OCI-LY1 (cell line): Measurements from ENCODE around the gene CACNA2D4.

Experiments used
- H2AFZ ChIP-seq: fragments of 200-600 bp; sonication (generic), shearing (Covaris generic); 2 replicates; pipeline ENCODE4 v1.6.0; 2014; ENCODE audit warnings: antibody characterized with exemption, mild to moderate bottlenecking, low read length
- H3F3A ChIP-seq: fragments of 200-600 bp; sonication (generic), shearing (Covaris generic); 2 replicates; pipeline ENCODE4 v1.6.0; 2014; ENCODE audit warnings: mild to moderate bottlenecking, antibody characterized with exemption, low read length, moderate library complexity; ENCODE audit not compliant: insufficient read depth
- H3K27ac ChIP-seq: fragments of 200-600 bp; sonication (generic); 2 replicates; pipeline ENCODE4 v1.5.1; 2014; ENCODE audit warnings: low read length, mixed run types, mild to moderate bottlenecking, low read depth; ENCODE audit not compliant: poor library complexity, severe bottlenecking
- H3K27me3 ChIP-seq: fragments of 200-600 bp; sonication (generic); 2 replicates; pipeline ENCODE4 v1.6.0; 2014; ENCODE audit warnings: antibody characterized with exemption, mild to moderate bottlenecking, low read length, moderate library complexity; ENCODE audit not compliant: insufficient read depth
- H3K36me3 ChIP-seq: fragments of 200-600 bp; sonication (generic); 2 replicates; pipeline ENCODE4 v1.6.1; 2014; ENCODE audit warnings: mild to moderate bottlenecking, antibody characterized with exemption, low read length, moderate library complexity, mixed read lengths; ENCODE audit not compliant: insufficient read depth
- H3K4me1 ChIP-seq: fragments of 200-600 bp; sonication (generic); 2 replicates; pipeline ENCODE4 v1.5.1; 2014; ENCODE audit warnings: mild to moderate bottlenecking, low read length, moderate library complexity; ENCODE audit not compliant: insufficient read depth, severe bottlenecking
- H3K4me2 ChIP-seq: fragments of 200-600 bp; sonication (generic), shearing (Covaris generic); 2 replicates; pipeline ENCODE4 v1.6.1; 2014; ENCODE audit warnings: low read length
- H3K4me3 ChIP-seq: fragments of 200-600 bp; sonication (generic); 2 replicates; pipeline ENCODE4 v1.5.1; 2014; ENCODE audit warnings: low read length, low read depth, mild to moderate bottlenecking, mixed read lengths; ENCODE audit not compliant: poor library complexity, severe bottlenecking
- H3K79me2 ChIP-seq: fragments of 200-600 bp; shearing (Covaris generic); 2 replicates; pipeline ENCODE4 v1.6.1; 2016; ENCODE audit warnings: mixed run types, low read length, mixed read lengths; ENCODE audit not compliant: insufficient read depth
- H3K9ac ChIP-seq: fragments of 200-600 bp; sonication (generic), shearing (Covaris generic); 2 replicates; pipeline ENCODE4 v1.6.1; 2014; ENCODE audit warnings: mild to moderate bottlenecking, low read length, mixed read lengths
- H3K9me2 ChIP-seq: fragments of 200-600 bp; sonication (generic), shearing (Covaris generic); 2 replicates; pipeline ENCODE4 v1.6.1; 2014; ENCODE audit warnings: low read depth, mild to moderate bottlenecking, low read length, mixed read lengths
- H3K9me3 ChIP-seq: fragments of 200-600 bp; shearing (Covaris generic); 2 replicates; pipeline ENCODE4 v1.6.1; 2014; ENCODE audit warnings: low read length, mixed read lengths
- H4K20me1 ChIP-seq: fragments of 200-600 bp; sonication (generic), shearing (Covaris generic); 2 replicates; pipeline ENCODE4 v1.6.0; 2016; ENCODE audit warnings: mild to moderate bottlenecking, low read length; ENCODE audit not compliant: insufficient read depth
- CTCF ChIP-seq: fragments of 200-600 bp; sonication (generic), shearing (Covaris generic); IDR thresholded peaks from 2 replicates; pipeline ENCODE4 v1.5.1; 2017; ENCODE audit warnings: mild to moderate bottlenecking, antibody characterized with exemption, low read length, moderate library complexity, mixed read lengths
- EZH2 ChIP-seq: fragments of 200-600 bp; sonication (generic), shearing (Covaris generic); IDR thresholded peaks from 2 replicates; pipeline ENCODE4 v1.8.0; 2017; ENCODE audit warnings: borderline replicate concordance, mixed run types, mild to moderate bottlenecking, antibody characterized with exemption, low read length, moderate library complexity, mixed read lengths

Gene CACNA2D4

GRCh38 chr12:1838205-1838993 is 80.1 kb downstream of the CACNA2D4 start:
- no peak overlapping the region for H2AFZ ChIP-seq
- no peaks in the 10 kb centered on the region for H3K9me3 ChIP-seq
- no peak overlapping the region for H3K4me2 ChIP-seq
- H3K4me1 ChIP-seq, result no peaks in the 10 kb centered on the region
- H3K4me3 ChIP-seq, result no peak overlapping the region
- H3K9me2 ChIP-seq, result no peaks in the 10 kb centered on the region
- H3K27me3 ChIP-seq, result peaks cover 2% of the 10 kb centered on the region; the same call in 1 of the 2 replicates
- no peaks in the 10 kb centered on the region for H3F3A ChIP-seq
- no peak overlapping the region for H3K9ac ChIP-seq
- H4K20me1 ChIP-seq, result no peaks in the 10 kb centered on the region
- TF ChIP-seq CTCF (no peak), EZH2 (no peak)
- no peaks in the 10 kb centered on the region for H3K79me2 ChIP-seq
- H3K27ac ChIP-seq, result no peak overlapping the region
- H3K36me3 ChIP-seq, result no peaks in the 10 kb centered on the region

DNA sequence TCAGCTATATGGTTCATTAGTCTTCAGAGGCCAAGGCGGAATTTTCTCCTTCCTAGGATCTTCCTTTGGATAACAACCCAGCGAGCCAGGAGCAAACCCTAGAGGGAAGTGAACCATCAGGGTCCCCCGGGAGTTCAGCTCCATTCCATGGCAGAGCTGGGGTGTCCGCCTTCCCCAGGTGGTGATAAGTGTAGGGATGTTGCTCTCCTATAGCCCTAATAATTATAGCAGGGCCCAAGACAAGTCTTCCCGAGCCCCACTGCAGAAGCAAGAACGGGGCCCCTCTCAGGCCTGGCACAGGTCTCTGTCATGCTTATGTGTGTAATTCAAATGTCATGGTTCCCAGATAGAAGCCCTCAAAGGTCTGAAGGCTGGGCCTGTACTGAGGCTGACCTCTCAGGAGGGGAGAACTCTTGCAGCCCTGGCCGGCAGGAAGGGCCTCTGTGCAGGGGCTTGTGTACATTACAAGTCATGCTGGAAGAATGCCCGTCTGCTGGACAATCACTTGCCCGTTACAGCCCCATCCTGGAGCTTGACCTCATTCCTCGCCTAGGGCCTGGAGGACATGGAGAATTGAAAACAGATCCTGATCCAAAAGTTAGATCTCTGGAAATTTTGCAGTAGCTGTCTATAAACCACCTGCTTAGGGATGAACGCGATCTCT is 80.8 kb downstream of the CACNA2D4 start:
- Histone ChIP-seq H3K4me3 (no peak overlapping the region), H3F3A (no peaks in the 10 kb centered on the region), H3K79me2 (no peaks in the 10 kb centered on the region), H3K27me3 (peaks cover 2% of the 10 kb centered on the region; the same call in 1 of the 2 replicates), H3K9me2 (no peaks in the 10 kb centered on the region), H3K4me1 (no peaks in the 10 kb centered on the region), H2AFZ (no peak overlapping the region), H4K20me1 (no peaks in the 10 kb centered on the region), H3K27ac (no peak overlapping the region), H3K4me2 (no peak overlapping the region), H3K36me3 (no peaks in the 10 kb centered on the region), H3K9ac (no peak overlapping the region), H3K9me3 (no peaks in the 10 kb centered on the region)
- TF ChIP-seq EZH2 (no peak), CTCF (no peak)

DNA sequence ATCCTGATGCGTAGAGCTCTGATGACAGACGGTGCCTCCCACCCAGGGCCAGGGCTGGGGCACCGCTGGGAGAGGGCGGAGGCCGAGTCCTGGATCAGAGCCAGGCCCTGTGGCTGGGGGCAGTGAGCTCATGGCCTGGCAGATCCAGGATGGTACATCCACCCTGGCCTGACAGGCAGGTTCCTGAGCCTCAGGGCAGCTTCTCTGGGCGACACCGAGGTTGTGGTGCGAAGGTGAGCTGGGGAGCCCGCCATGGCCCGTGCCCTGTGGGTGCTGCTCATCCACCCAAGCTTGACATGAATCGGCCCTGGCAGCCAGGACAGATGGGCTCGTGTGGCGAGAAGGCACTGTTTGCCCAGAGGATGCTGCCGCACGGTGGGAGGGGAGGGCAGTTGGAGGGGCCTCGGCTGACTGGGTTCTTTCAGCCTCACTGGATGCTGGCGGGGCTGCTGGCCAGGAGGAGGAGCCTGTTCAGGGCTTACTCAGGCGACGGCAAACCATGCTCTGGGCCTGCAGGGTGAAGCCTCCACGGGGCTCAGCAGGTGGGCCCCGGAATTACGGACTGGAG is 81.5 kb downstream of the CACNA2D4 start:
- Histone ChIP-seq H3K4me2 (no peak overlapping the region), H3F3A (no peaks in the 10 kb centered on the region), H4K20me1 (no peaks in the 10 kb centered on the region), H3K4me1 (no peaks in the 10 kb centered on the region), H3K36me3 (no peaks in the 10 kb centered on the region), H3K27ac (no peak overlapping the region), H3K9me3 (no peaks in the 10 kb centered on the region), H3K79me2 (no peaks in the 10 kb centered on the region), H3K27me3 (peaks cover 2% of the 10 kb centered on the region; the same call in 1 of the 2 replicates), H3K9me2 (no peaks in the 10 kb centered on the region), H3K4me3 (no peak overlapping the region), H2AFZ (no peak overlapping the region), H3K9ac (no peak overlapping the region)
- TF ChIP-seq CTCF, result no peak
- no peak for TF ChIP-seq EZH2
